Fibroblast of skin of scalp (primary cell): ENCODE results near the gene TMEM205.
A peak's percentile ranks its signal among the peaks of the same experiment; 100 is the strongest.
"Not testable (repeated sequence)": the region's sequence is repeated elsewhere in the genome, so short reads cannot be mapped to it uniquely, and the experiment has no call there.

ENCODE experiments used
- DNase-seq: peaks from one replicate; pipeline ENCODE4 v3.0.0-alpha.2; 2013

The TMEM205 gene

DNA sequence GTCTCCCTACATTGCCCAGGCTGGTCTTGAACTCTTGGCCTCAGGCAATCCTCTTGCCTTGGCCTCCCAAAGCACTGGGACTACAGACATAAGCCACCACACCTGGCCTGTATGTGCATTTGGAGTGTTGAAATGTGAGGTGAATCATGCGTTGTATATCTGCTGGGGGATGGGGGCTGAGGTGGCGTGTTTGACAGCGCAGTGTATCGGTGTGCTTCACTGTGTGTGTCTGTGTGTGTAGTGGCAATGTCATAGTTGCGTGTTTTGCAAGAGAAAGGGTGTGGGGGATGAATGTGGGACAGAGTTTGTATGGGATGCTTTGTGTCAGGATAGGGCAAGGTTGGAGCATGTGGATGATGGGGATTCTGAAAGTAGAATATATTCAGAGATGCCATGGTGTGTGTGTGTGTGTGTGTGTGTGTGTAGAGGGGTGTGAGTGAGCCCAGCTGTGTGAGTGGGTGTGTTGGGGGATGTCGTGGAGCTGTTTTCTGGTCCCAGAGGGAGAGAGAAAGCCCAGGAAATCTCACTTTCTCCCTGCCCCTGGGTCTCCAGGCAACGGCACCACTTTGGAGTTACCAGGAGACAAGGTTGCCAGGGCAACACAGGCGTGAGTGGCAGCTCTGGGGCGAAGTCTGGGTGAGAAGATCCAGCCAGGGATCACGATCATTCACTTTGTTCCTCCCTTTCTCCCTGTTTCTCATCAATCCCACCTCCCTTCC is 27.3 kb upstream of the TMEM205 start:
- DNase-seq: peak; percentile 14

DNA sequence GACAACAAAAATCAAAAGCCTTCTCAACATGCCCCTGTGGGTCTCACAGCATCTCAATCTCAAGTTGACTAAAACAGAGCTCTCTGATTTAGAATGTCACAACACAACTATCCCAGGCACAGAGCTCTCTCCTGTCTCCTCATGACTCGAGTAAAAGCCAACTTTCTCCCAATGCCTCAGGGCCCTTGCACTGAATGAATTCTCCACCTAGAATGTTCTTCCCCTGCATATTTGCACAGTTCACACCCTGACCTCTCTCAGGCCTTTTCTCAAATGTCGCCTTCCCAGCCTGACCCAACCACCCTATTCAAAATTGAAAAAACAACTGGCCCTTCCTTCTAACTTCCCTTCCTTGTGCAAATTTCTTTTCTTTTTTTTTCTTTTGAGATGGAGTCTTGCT is 24.7 kb upstream of the TMEM205 start:
- no peak for DNase-seq

DNA sequence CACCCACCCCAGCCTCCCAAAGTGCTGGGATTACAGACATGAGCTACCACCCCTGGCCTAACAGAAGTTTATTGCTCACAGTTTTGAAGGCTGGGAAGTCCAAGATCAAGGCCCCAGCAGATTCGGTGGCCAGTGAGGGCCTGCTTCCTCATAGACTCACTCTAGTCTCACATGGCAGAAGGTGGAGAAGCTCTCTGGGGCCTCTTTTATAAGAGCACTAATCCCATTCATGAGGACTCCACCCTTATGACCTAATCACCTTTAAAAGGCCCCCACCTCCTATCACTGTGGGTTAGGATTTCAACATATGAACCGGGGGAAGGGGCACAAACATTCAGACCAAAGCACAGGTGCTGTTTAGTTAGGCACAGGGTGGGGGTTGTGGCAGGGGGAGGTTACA is 21.5 kb upstream of the TMEM205 start:
- no peak for DNase-seq

DNA sequence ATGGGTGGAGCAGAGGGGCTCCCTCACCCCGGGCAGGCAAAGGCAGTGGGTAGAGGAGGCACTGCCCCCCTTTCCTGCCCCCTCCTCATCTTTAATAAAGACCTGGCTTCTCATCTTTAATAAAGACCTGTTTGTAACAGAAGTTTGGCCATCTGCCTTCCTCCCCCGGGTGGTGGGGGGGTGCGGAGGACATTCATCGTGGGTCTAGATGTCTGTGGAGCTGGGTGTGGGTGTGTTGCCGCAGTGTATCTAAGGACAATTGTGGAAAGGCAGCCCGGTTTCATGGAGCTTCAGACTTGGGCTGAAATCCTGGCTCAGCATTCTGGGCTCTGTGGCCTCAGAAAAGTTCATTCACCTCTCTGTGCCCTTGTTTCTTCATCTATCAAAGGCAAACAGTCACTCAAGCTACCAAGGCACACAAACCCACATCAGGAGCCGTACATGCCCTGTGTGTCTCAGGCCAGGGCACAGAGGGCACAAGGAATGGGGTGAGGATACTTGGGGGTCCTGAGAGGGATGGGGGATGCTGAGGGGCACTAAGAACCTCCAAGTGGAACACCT is 19.6 kb upstream of the TMEM205 start:
- no peak for DNase-seq

DNA sequence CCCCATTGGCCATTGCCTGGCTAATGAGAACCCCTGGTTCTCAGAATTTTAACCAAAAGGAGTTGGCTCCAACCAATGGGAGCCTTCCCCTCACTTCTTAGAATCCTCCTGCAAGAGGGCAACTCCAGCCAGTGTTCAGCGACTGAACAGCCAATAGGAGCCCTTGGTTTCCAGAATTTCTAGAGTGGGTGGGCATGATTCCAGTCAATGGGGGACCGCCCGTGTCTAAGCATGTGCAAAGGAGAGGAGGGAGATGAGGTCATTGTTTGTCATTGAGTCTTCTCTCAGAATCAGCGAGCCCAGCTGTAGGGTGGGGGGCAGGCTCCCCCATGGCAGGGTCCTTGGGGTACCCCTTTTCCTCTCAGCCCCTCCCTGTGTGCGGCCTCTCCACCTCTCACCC is 18.9 kb upstream of the TMEM205 start:
- DNase-seq: no peak

DNA sequence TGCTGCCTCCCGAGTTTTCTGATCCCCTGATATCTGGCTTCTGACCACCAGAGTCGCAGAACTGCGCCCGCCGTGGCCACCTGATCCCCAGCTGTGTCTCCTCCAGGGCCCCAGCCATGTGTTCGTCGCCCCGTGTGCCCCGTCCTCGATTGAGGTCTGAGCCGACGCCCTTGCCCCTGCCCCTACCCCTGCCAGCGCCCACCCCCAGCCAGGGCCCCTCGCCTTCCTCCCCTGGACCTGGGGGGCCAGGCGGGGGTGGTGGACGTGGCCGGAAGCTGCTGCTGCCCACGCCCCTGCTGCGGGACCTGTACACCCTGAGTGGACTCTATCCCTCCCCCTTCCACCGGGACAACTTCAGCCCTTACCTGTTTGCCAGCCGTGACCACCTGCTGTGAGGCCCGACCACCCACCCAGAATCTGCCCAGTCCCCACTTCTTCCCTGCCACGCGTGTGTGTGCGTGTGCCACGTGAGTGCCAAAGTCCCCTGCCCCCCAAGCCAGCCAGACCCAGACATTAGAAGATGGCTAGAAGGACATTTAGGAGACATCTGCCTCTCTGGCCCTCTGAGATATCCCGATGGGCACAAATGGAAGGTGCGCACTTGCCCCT is 18.3 kb upstream of the TMEM205 start:
- DNase-seq: no peak

DNA sequence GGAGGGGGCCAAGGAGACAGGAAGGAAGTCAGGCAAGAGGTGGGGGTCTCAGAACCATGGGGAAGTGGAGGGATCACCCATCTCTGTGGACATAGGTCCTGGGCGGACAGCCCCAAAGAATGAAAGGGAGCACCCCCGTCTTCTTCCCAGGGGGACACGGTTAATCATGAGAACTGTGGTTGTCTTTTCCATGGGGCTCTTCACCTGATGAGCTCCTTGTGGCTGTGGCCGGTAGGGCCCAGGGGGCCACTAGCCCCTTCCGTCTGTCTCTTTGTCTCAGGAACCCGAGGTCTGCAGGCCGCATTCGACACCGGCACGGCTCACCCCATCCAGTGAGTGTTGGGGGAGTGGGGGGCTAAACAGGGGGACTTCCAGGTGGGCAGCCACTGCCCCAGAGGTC is 17.8 kb upstream of the TMEM205 start:
- no peak for DNase-seq

DNA sequence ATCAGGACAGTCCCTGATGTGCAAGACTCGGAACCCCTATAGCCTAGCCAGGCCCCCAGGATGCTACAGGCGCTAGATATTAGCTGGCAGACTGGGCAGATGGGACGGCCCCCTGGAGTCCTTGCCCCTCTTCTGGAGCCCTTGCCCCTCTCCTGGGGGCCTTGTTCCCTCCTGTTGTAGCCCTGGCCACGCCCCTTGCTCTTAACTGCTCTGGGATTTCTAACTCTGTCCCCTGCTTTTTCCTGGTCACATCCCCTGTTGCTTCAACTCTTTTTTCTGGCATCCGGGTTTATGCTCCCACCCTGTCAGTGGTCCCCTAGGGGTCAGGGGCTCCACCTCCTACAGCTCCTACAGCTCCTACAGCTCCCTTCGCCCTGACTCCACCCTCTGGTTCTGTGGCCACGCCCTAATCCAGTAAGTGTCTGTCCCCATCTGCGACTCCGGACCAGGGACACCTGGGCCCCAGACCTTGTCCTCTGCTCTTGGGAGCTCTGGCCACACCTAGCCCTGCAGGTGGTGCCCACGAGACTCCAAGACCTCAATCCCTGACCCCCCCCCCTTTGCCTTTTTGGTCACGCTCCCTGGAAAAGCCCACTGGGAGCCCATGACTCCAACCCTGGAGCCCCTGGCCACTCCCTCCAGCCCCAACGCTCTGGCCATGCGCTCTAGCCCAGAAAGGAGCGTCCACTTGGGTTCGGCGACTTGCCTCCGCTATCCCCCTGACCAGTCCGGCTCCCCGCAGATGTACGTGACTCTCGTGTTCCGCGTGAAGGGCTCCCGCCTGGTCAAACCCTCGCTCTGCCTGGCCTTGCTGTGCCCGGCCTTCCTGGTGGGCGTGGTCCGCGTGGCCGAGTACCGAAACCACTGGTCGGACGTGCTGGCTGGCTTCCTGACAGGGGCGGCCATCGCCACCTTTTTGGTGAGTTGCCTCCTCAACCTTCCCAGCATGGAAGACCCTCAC is 16.0 kb upstream of the TMEM205 start:
- no peak for DNase-seq

DNA sequence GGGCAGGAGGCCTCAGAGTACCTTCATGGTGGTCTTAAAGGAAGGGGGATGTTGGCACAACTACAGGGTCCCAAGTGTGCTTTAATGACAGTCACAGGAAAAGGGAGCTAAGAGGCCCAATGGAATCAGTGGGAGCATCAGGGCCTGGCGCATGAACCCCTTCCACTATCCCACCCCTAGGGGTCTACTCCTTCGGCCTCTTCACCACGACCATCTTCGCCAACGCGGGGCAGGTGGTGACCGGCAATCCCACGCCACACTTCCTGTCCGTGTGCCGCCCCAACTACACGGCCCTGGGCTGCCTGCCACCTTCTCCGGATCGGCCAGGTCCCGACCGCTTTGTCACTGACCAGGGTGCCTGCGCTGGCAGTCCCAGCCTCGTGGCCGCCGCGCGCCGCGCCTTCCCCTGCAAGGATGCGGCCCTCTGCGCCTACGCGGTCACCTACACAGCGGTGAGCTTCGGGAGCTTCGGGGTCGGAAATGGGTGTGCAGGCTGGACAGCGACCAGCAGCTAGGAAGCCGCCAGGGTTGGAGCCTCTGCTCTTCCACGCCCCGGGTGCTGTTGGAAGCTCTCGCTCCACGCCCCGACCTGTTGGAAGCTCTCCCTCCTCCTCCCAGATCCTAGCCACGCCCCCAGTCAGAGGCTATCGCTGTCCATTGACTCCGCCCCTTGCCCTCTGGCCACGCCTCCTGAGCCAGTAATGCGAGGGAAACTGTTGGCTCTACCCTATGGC is 15.1 kb upstream of the TMEM205 start:
- no peak for DNase-seq

DNA sequence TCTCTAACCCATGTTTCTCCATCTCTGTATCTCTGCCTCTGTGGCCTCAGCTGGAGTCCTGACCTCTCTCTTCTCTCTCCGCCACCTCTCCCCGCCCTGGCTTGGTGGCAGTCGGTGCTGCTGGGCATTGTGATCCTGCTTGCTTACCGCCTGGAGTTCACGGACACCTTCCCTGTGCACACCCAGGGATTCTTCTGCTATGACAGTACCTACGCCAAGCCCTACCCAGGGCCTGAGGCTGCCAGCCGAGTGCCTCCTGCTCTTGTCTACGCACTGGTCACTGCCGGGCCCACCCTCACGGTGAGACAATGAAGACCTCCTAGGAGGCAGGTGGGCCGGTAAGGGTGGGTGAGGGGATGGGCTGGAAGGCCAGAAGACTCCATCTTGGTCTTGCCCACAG is 13.4 kb upstream of the TMEM205 start:
- DNase-seq: no peak

DNA sequence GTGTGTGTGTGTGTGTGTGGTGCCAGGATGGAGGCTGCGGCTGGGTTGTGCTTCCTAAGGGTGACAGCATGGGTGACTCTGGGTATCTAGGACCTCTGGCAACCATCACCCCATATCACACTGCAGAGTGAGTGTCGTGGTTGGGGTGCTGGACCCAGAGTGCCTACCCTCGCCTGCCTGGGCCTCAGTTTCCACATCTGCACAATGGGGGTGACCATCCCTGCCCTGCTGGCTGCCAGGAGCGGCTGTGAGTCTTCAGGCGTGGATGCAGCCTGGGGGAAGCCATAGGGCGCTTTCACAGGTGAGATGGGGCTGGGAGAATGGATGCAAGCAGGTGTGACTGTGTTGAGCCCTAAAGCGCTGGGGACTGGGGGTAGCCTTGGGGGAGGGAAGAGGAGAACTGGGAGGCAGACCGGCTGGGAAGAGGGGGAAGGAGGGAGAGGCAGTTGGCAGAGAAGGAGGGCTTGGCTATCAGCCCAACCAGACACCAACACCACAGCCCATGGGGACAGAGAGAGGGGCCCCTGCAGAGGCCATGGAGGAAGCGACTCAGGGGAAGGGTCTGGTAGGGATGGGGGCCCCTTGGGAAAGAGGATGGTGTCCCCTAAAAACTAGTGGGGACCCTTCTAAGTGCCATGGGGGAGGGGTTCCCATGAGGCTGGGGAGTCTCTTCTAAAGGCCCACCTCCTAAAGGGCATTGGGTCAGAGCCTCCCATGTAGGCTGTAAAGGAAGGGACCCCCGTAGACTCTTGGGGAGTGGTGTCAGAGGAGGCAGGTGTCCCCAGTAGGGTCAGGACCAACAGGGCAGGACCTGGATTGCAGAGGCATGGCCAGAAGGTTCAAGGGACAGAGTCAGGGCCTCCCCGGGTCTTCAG is 10.8 kb upstream of the TMEM205 start:
- DNase-seq: no peak

DNA sequence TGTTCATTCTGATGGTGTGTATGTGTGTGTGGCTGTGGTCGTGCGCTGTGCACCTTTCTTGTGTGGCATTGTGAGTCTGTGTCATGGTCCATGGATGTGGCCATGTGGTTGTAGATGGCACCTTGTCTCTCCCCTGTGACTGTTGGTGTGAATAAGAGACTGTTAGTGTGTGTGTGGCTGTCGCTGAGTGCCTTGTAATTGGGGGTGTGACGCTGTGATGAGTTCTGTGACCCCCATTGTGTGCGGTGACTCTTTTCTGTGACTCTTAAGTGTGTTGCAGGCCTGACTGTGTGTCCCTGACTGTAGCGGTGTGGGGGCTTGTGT is 10.0 kb upstream of the TMEM205 start:
- DNase-seq: no peak

DNA sequence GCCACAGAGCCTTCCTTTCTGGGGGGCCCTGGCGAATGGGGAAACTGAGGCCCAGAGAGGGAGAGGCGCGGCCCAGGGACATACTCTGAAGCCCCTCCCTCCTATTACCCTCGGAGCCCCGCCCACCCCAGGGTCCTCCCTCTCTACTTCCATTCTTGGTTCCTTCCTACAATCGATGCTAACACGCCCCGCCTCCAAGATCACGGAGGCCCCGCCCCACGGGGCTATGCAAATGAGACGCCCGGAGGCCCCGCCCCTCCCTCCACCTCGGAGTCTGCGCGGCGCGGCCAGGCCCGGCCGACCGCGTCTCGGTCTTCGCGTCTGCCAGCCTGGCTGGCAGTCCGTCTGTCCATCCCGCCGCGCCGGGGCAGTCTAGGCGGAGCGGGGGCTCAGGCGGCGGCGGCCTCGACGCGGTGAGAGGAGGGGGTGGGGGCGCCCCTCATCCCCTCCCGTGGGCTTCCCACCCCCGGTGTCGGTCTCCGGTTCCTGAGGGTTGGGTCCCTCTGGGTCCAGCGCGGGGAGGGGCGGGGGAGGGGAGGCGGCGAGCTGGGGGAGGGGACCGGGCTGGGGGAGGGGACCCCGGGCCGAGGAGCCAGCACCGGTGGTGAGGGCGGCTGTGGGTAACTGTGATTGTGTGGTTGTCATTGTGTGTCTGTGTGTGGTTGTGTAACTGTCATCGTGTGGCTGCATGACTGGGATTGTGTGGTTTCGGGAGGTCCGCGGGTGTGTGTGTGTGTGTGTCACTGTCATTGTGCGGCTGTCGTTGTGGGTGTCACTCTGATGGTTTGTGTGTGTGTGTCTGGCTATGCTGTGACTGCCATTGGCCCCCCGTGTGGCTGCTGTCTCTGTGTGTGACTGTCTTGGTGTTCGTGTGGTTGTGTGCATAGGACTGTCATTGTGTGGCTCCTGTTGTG is 9.3 kb upstream of the TMEM205 start, which contains the start of gene PLPPR2:
TSS of gene PLPPR2 (plus strand) at position 273 of the 914 bp plus-strand sequence. CDS start 2,242 bp downstream, outside the sequence.
- DNase-seq: peak; percentile 94

DNA sequence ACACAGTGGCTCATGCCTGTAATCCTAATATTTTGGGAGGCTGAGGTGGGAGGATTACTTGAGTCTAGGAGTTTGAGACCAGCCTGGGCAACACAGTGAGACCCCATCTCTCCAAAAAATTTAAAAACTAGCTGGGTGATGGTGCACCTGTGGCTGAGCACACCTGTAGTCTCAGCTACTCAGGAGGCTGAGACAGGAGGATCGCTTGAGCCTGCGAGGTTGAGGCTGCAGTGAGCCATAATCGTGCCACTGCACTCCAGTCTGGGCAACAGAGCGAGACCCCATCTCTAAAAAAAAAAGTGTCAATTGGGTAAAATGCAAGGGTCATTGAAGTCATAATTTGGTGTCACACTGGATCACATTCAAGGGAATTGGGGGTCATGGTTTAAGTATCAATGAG is 8.0 kb upstream of the TMEM205 start:
- not testable (repeated sequence) for DNase-seq

DNA sequence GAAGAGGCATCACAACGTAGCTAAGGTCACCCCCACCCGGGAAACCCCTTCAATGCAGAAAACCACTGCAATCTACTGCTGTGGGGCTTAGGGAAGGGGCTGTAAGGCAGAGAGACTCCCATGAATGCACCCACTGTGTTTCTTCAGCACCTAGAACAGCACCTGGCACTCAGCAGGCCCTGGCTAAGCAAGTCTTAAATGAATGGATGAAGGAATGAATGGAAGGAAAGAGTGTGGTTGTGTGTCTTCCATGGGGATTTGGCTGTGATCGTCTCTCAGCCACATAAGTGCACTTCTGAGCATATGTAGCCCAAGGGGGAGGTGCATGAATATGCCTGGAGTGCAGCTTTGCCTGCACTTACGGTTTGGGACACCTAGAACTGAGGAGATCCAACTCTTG is 3.1 kb upstream of the TMEM205 start:
- DNase-seq: no peak

DNA sequence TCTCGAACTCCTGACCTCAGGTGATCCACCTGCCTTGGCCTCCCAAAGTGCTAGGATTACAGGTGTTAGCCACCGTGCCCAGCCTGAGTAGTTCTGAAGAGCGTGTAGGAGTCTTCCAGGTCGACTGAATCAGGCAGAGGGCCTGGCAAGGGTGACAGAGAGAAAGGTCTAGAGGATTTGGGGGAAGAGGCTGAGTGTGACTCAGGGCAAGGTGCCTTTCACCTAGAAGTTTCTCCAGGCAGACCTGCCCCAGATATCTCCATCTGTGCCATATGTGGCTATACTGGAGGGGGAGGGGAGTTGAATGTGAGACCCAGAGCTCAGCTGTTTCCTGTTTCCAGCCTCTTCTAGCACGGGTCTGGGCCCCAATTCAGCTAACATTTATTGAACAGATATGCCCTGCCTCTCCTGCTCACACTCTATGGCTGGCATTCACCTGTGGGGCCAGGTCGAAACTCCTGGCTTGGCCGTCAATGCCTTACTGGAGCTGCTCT is 1.5 kb upstream of the TMEM205 start:
- DNase-seq: no peak

DNA sequence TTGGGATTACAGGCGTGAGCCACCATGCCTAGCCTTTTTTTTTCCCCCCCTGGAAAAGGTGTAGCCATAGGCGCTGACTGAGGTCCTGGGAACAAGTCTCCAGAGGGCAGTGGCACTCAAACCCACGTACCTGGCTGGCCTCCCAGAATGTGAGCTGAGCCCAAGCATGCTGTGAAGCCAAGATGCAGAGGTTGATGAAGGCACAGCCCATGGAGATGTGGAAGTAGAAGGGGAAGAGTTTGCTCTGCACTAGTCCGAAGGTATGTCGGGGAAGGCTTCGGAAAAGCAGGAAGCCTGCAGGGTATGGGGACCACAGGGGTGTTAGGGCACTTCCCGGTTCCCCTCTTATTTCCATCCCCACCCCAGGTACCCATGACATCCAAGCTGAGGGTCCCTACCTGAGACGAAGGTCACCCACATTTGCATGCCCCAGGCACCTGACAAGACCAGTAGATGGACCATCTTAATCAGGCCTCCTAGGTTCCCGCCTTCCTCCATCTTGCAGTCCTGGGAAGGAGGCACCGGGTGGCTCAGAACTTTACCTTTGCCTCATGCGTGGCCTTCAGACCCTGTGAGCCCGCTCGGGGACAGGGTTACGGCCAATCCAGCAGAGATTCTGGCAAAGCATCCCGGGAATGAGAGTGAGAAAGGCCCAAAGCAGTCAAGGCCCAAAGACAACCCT is 805 bp downstream of the TMEM205 start:
- no peak for DNase-seq

DNA sequence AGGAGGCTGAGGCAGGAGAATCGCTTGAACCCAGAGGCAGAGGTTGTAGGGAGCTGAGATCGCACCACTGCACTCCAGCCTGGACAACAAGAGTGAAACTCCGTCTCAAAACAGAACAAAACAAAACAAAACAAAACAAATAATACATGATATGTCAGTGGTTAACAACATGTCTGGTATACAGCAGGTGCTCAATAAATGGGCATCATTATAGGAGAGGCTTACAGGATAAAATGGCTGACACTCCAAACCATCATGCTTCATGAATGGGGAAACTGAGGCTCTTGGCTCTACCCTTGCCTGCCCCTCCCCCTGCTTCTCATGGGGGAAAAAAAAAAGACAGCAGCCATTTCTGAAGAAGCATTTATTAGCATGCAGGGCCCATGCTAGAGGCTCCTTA is 3.6 kb downstream of the TMEM205 start:
- no peak for DNase-seq

DNA sequence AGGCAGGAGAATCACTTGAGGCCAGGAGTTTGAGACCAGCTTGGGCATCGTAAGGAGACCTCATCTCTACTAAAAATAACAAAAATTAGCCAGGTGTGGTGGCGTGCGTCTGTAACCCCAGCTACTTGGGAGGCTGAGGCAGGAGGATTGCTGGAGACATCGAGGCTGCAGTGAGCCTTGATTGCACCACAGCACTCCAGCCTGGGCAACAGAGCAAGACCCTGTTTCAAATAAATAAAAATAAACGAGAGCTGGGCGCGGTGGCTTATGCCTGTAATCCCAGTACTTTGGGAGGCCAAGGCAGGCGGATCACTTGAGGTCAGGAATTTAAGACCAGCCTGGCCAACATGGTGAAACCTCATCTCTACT is 6.0 kb downstream of the TMEM205 start:
- not testable (repeated sequence) for DNase-seq
